CD4-positive, alpha-beta T cell treated with Interleukin-15 for 1 hour (primary cell): ENCODE measurements around the gene PRPF6.
"Not testable (repeated sequence)": the region's sequence is repeated elsewhere in the genome, so short reads cannot be mapped to it uniquely, and the experiment has no call there.

Experiments
- DNase-seq: peaks from one replicate; pipeline ENCODE4 v3.0.0-alpha.2; 2020

The PRPF6 gene

DNA sequence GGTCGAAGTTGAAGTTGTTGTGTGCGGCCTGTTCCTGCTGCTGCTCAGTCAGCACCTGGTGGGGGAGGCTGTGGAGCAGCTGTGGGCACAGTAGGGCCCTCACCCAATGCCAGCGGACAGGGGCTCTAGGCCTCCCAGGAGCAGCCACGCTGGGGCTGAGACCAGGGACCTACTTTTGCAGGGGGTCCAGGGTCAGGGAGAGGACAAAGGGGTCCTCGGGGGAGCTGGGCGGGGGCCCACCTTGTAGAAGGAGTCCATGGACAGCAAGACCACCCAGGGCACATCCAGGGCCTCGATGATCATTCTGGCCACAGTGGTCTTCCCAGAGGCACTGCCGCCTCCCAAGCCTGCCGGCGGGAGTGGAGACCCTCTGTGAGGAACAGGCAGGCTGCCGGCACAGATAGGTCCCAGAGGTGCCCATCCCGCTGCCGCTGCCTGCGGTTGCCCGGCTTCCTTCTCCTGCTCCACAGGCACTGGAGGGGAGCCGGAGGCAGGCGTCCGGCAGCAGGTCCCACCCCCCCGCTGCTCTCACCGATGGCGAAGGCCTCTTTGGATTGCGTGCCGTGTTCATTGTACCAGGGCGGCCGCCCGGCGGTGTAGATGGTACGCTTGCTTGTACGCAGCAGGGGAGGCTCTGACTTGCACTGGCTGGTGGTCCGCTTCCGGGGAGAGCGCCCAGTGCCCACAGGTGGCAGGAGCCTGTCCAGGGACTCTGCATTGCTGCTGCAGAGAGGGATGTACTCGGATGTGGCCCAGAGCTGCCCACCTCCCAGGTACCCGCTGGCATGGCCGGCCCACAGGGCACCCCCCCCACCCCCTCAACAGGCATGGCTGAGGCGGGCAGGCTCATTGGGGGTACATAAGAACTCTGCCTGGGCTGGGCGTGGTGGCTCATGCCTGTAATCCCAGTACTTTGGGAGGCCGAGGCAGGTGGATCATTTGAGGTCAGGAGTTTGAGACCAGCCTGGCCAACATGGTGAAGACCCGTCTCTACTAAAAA lies 34.7 kb upstream of the PRPF6 start:
- DNase-seq = no peak

DNA sequence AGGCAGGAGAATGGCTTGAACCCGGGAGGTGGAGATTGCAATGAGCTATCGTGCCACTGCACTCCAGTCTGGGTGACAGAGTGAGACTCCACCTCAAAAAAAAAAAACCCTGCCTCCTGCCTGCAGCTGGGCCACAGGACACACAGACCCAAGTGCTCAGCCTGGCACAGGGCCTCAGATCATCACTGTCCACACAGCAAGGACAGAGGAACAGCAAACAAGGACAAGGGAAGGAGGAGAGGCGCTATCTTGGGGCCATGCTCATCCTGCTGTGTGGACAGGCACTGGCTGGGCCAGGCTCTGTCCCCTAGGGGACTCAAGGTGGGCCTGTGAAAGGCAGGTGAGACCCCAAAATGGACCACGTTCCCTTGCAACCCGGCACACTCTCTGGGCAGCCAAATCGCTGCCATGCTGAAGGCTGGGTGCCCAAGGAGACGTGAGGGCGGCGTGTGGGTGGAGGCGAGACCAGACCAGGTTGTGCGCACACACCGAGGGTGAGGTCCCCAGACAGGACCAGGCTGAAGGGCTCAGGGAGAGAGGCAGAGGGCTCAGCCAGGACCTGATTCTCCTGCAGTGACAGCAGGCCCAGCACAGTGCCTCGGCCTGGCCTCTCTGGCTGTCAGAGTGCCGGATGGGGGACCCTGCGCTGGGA lies 33.8 kb upstream of the PRPF6 start:
- DNase-seq = no peak

DNA sequence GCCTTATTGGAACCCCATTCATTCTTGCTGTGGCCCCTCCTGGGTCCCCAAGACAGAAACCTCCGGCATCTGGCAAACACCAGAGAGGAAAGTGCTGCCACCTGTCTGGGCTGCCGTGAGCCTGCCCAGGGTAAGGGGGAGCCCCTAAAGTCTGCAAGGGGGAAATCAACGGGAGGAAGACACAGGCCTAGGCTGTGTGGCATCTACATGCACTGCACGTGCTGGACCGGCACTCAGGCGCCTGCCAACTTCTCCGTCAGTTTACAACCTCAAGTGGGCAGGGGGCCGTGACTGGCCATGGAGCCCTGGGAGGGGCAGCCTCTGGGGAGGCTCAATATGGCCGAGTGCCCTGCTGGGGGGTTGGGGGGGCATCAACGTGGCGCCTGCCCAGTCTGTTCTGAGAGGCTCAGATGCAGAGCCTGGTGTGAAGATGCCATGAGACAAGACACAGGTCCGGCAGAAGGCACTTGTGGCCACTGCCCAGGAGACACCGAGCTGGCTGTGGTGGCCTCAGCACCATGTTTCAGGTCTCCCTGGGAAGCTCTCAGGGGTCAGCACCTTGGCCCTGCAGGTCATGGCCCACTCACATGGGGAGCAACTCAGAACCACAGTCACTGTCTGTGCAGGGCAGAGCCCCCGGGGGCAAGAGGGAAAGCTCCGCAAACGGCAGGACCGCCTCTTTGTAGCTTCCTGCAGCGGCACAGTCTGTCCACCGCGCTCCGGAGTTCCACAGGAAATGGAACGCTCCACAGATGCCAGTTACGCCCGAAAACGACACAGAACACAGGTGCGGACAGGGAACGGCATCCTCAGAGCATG lies 33.1 kb upstream of the PRPF6 start:
- DNase-seq = no peak

DNA sequence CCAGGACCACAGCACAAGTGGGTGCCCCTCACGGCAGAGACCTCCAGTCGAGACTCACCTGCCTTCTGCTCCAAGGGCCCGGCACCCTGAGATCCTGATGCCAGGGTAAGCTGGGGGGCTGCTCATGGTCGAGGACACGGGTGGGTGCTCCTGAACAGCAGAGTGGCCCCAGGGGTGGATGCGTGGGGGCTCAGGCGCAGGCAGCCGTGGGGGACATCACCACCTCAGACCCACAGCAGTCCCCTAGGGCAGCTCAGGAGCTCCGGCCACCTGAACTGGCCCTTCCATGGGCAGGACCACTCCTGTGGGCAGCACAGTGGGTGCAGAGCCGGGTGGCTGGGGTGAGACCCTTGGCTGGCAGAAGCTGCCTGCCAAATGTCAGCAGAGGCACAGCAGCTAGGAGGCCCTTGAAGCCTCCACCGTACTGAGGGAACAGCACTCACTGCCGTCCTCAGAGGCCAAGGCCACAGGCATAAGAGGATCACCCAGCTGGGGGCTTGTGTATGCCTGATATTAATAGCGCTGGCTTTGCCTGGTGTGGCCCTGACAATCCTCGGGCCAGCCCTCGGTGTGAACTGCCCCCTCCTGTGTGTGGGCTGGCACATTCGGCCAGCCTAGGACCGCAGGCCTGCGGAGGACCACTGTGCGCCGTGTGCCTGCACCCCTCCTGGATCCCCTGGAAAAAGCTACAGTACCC lies 30.1 kb upstream of the PRPF6 start:
- no peak for DNase-seq

DNA sequence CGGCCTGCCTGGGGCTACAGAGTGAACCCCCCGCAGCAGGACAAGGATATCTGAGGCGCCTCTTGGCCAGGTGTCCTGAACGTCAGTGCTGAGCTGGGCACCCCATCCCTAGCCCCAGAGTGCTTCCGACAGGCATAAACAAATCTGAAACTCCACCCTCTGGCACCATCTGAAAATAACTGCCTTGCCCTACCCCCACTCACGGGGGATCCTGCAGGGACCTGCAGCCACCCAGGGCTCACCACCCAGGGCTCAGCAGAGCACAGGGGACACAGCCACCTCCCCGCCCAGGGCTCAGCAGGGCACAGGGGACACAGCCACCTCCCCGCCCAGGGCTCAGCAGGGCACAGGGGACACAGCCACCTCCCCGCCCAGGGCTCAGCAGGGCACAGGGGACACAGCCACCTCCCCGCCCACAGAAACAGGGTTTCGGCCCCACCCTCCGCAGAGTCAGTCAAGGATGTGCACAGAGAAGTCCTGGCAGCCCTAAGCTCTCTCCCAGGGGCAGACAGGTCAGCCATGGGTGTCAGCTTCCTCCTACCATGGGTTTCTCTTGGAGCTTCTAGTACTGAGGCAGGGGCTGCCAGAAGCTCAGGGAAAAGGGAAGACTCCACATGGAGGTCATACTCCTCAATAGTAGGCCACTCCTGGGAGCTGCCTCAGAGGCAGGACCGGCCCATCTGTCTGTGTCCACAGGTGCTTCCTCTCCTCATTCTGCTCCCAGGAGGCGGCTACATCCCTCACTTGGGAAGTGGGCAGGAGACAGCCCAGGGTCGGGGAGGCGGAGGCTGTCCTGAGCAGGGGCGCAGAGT lies 29.3 kb upstream of the PRPF6 start:
- DNase-seq = no peak

DNA sequence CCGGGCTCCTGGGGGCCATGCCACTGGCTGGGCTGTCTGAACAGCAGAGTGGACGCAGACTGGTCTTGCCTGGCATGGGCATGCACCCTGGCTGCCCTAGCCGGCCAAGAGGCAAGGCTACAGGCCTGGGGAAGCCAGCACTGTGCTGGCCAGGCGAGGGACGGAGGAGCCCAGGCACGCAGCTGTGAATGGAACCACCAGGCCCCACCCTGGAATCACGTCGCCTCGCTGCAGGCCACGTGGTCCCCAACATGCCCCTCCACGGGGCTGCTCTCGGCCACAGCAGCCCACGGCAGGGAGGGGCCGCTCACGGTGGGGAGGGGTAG lies 28.8 kb upstream of the PRPF6 start:
- no peak for DNase-seq

DNA sequence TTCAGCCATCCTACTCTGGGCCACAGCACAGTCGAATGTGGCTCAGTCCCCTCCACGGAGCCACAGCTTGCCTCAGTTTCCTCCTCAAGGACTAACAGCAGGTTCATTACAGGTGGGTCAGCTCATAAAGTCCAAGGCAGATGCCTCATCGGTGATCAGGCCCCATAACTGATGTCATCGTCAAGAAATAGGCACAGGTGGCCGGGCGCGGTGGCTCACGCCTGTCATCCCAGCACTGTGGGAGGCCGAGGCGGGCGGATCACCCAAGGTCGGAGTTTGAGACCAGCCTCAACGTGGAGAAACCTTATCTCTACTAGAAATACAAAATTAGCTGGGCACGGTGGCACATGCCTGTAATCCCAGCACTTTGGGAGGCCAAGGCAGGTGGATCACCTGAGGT lies 28.2 kb upstream of the PRPF6 start:
- DNase-seq = no peak

DNA sequence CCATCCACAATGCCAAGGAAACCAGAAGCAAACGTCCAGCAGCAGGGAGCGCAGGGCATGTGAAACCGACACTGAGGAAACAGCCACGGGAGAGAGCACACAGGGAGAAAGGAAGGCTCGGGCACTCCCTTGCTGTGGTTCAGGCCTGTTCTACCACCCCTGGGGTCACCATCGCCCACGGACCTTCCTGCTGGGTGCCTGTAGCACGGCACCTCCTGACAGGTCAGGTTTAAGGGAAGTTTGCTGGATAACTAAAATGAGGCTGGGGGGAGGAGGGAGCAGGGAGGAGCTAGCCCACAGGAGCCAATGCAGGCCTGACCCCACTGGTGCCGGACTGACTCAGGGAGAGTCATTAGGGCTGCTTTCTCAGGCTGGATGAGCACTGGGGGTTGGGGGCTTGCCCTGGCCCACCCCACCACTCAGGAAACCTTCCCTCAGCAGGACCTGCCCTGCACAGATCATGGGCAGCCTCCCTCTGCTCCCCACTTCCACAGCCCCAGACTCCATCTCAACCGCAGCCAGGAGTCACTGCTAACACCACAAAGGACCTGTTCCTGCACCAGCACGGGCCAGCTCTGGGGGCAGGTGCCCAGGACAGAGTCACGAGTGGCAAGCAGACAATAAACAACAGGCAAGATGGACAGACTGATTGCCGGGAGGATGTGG lies 27.0 kb upstream of the PRPF6 start:
- no peak for DNase-seq

DNA sequence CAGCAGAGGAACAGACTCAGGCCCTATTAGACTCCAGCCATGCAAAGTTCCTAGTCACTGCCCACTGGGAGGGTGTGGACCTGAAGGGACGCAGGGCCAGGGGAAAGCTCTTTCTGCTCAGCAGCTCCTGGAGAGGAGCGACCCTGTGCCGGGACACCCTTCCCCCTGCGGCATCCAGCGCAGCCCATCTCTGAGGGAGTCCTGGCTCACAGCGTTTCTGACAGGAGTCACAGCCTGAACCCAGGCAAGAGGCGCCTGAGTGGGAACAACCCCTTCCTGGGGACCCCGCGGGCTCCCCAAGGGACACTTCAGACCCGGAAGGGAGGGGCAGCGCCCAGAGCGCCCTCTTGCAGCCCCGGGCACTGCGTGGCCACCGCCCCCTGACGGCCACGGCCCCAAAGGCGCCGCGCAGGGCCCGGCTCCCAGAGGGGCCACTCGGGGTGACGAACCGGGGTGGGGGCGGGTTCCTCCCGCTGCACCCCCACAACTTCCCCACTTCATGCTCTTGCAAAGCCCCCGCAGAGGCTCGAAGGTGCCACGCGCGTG lies 25.6 kb upstream of the PRPF6 start:
- DNase-seq = no peak

DNA sequence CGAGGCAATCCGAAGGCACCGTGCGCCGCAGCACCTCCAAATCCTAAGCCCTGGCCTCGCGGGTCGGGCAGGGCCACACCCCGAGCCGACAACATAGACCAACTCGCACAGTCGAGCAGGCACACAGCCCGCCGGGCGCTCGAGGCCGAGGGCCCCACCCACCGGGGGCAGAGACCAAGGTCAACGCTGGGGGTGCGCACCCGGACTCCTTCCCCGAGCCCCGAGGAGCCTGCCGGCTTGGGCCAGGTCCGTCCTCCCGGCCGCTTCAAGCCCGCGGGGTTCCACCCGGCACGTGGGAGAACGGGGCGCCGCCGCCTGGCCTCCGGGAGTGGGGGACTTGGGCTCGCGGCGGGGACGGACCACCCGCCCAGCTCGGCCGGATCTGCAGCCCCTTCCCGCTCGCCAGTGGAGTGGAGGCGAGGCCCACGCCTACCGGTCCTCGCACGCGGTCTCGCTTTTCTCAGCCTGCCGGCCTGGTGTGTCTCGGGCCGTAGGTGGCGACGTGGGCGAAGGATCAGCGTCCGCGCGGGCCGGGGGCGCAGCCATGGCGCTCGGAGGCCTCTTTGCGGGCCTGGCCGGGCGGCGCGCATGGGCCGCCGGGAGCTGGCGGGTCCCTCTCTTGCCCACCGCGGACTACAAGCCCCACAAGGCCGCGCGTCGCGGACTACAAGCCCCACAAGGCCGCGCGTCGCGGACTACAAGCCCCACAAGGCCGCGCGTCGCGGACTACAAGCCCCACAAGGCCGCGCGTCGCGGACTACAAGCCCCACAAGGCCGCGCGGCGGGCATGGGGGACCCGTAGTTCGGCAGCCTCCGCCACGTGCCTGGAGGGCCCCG lies 24.9 kb upstream of the PRPF6 start, which contains the start of gene UCKL1:
Gene UCKL1 (minus strand): TSS at position 590 of the 837 bp plus-strand sequence. CDS start 44 bp downstream, at position 546.
- peak; percentile 92 for DNase-seq

DNA sequence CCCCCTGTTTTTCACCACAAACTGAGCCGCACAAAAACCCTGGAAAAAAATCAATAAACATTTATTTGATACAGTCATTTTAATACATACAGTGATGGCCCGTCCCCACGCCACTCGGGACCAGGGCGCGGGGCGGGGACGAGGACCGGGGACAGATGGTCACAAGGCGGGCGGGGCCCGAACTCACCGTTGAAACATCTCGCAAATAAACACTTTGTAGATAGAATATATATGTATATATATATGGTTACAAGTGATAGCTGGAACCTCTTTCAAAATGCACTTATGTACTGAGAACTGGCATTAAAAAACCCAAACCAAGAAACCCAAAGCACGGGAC lies 24.3 kb upstream of the PRPF6 start:
- no peak for DNase-seq

DNA sequence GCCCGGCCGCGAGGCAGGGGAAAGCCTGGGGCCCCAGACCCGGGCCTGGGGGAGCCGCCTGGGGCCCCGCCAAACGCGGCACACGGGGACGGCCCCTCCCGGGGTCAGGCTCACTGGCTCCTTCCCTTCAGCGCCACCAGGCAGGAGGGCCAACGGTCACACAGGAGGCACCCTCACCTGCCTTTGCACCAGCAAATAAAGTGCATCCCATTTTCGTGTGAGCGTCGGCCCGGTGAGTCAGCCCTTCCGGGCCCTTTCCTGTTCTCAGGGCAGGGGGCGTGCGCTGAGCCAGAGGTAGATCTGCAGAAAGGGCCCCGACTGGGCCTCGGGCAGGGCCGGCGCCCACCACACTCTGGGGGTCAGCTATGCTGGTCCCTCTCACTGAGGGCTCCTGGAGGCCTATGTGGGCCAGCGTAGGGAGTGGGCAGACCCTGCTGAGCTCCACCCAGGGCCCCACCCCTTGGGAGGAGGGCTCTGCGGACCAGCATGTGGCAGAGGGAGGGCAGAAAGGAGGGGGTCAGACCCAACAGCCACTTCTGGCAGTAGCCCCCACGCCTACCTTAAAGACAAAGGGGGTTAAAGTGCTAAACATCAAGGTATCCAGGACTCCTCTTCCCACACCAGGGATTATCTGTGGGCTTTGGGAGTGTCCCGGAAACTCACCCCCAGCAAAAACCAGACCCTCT lies 23.8 kb upstream of the PRPF6 start:
- DNase-seq = peak; percentile 51

DNA sequence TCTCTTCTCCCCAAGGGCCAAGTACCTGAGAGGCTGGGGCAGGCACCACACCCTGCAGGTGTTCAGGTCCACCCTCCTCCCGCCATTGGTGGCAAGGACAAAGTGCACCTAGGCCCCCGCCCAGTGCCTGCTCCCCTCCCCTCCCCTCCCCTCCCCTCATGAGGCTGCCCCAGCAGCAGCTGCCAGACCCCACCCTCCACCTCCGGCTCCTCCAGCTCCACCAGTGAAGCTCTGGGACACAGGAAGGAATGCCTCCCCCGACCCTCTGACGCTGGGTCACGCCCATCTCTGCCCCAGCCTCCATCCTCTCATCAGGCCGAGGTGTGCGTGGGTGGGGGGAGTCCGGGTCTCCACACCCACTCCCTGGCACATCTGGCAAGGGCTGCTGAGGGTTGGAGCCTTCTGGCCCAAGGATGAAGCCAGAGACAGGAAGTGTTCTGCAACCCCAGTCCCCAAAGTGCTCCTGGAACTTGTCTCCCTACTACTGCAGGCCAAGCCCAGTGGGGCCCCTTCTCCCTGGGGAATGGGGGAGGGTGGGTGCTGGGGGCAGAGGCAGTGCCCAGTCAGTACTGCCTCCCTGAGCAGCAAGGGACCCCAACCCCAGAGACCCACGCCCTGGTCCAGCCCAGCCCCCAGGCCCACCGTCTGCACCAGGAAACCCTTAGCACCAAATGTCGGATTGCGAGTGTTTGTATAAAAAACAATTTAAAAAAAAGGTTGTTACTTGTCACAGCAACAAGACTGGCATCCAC lies 23.1 kb upstream of the PRPF6 start:
- DNase-seq = no peak

DNA sequence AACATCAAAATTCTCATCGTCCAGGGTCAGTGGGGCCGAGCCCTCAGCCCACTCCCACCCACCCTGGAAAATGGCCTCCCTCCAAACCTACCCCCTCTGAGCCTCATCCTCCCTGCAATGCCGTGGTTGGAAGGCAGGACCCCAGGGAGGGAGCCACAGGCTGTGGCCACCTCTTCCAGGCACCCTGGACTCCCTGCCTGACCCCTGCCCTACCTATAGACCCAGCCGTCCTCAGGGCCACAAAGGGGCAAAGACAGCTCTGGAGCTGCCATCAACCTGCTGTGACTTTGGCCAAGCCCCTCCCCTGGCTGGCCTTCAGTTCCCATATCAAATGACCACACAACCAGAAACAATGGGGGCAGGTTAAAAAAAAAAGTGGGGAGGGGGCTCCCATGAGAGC lies 22.5 kb upstream of the PRPF6 start:
- DNase-seq = no peak

DNA sequence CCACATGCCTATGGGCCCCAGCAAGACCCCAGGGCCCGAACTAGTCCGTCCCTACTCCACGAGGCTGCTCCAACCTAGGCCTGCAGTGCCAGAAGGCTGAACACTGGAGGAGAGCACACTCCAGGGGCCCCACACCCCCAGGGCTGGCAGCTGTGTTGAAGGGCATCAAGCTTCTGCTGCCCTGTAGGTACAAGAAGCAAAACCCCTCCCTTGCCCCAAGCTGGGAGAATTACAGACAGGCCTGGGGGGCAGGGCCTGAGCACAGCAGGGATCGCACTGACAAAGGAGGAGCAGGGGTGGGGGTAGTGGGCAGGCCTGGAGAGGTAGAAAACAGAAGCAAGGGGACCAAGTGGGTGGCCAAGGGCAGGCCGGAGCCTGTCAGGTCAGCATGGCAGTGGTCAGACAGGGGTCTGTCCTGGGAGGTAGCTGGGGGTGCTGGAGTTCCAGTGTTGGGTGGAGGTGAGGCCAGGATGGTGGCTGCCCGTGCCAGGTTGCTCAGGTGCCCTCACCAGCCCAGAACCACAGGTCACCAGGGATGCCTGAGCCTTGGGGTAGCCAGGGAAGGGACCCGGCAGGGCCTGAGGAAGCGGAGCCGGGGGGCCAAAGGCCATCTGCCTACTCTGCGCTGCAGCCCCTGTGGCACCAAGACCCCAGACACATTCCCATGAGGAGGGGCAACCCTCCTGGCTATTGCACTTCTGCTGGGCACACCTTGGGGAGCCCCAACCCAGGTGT lies 21.8 kb upstream of the PRPF6 start:
- DNase-seq = no peak

DNA sequence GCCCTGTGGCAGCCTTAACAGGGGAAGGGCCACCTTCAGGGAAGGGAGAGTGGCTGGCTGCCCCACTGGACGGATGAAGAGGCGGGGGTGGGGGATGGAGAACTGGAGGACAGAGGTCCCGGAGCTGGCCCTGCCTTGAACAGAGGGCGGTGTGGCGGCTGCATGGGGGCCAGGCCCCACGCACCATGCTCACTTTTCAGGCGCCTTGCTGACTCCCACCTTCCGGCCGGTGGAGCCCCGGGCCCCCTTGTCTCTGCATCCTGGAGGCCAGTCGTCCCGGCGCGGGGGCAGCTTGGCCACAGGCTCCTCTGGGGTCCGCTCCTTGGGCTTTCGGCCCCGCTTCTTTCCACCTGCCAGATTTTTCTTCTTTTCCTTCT lies 21.2 kb upstream of the PRPF6 start:
- DNase-seq = no peak

DNA sequence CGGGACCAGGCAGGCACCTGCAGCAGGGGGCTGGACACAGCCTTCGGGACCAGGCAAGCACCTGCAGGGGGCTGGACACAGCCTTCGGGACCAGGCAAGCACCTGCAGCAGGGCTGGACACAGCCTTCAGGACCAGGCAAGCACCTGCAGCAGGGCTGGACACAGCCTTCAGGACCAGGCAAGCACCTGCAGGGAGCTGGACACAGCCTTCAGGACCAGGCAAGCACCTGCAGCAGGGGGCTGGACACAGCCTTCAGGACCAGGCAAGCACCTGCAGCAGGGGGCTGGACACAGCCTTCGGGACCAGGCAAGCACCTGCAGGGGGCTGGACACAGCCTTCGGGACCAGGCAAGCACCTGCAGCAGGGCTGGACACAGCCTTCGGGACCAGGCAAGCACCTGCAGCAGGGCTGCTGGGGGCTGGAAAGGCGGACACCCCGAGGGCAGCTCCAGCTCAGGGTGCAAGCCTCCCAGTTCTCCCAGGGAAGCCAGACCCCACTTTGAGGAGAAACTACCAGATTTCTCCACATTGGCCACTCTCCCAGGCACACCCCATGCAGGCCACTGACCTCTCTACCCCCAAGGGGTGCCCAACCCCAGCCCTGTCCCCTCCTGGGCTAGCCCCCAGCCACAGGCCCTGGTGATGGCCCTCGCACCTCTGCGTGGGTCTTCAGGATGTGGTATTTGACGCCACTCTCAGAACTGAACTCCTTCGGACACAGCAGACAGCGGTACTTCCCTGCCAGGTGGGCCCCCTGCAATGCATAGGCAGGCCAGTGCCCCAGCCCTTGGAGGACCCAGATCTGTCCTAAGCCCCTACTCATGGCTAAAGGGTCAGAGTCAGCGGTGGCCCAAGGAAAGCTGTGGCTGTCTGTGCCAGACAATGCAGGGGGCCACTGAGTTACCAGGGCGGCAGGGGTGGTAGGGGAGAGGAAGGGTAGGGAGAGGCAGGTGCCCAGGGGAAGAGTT lies 20.0 kb upstream of the PRPF6 start:
- not testable (repeated sequence) for DNase-seq
